Body of pancreas (tissue), 4 donors: ENCODE data around the gene CSAG3.

Source experiments
- CTCF ChIP-seq, 7 experiments: fragments of 450-650 bp in 4 of 7; fragments of 200-600 bp in 3 of 7; sonication (generic) in 3 of 7; IDR thresholded peaks; one replicate each; pipeline ENCODE4 v1.5.1; 2016 to 2019; ENCODE audit warnings: antibody characterized with exemption in 7 of 7
- POLR2A ChIP-seq, 3 donors: fragments of 450-650 bp; IDR thresholded peaks; one replicate each; pipeline ENCODE4 v1.6.1; 2016; ENCODE audit warnings: antibody characterized with exemption in 3 of 3, mild to moderate bottlenecking in 2 of 3

DNA sequence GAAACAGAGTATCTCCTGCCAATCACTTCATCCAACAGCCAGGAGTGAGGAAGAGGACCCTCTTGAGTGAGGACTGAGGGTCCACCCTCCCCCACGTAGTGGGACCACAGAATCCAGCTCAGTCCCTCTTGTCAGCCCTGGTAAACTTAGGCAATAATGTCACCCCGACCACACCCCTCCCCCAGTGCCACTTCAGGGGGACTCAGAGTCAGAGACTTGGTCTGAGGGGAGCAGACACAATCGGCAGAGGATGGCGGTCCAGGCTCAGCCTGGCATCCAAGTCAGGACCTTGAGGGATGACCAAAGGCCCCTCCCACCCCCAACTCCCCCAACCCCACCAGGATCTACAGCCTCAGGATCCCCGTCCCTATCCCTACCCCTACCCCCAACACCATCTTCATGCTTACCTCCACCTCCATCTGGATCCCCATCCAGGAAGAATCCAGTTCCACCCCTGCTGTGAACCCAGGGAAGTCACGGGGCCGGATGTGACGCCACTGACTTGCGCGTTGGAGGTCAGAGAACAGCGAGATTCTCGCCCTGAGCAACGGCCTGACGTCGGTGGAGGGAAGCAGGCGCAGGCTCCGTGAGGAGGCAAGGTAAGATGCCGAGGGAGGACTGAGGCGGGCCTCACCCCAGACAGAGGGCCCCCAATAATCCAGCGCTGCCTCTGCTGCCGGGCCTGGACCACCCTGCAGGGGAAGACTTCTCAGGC is 25.6 kb upstream of the CSAG3 start, which contains the start of the genes CSAG1 and MAGEA12:
- TF ChIP-seq CTCF (IDR thresholded peaks at IDR 0.05) (no peak), POLR2A (IDR thresholded peaks at IDR 0.05) (no peak)
